Measurements from ENCODE around the gene UACA. TPM values are rescaled to one million over a fixed set of nuclear protein-coding genes. Genes with fewer than 3 reads are reported as not detected.

UACA gene
- total RNA-seq, 1 donor from 2014 or later = 264 TPM

DNA sequence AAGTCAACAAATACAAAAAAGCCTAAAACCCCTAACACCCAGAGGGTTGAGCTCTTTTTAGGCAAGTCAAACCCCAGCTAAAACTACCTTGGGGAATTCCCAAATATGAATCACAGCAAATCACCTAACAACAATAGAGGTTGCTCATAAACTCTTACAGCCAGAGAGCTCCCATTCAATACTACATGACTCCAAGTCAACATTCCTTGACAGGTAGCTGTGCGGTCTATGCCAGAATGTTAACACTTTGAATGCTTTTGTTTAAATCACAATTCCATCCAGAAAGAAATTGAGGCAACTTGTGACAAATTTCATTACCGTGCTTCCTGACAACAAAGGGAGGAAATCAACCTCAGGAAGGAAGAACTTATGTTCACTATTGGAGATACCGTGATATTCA is 7.5 kb upstream of the UACA start:
- Mint-ChIP-seq H3K27ac (ENCODE audit: unreplicated experiment) (no peak overlapping the region), H3K27me3 (ENCODE audit: unreplicated experiment) (no peaks in the 10 kb centered on the region), H3K4me1 (ENCODE audit: unreplicated experiment) (peaks cover 40% of the 10 kb centered on the region), H3K36me3 (ENCODE audit: unreplicated experiment) (no peaks in the 10 kb centered on the region), H3K9me3 (ENCODE audit: unreplicated experiment) (no peaks in the 10 kb centered on the region), H3K4me3 (ENCODE audit: unreplicated experiment) (no peak overlapping the region)
- DNase-seq (ENCODE audit: extremely low spot score, unreplicated experiment) = no peak
- no peak for TF ChIP-seq CTCF (IDR thresholded peaks at IDR 0.05)

- DNase-seq (ENCODE audit: extremely low spot score, unreplicated experiment) = no peak
- Mint-ChIP-seq H3K27me3 (ENCODE audit: unreplicated experiment) (no peaks in the 10 kb centered on the region), H3K9me3 (ENCODE audit: unreplicated experiment) (no peaks in the 10 kb centered on the region), H3K36me3 (ENCODE audit: unreplicated experiment) (no peaks in the 10 kb centered on the region), H3K4me3 (ENCODE audit: unreplicated experiment) (no peak overlapping the region), H3K4me1 (ENCODE audit: unreplicated experiment) (peaks cover 46% of the 10 kb centered on the region), H3K27ac (ENCODE audit: unreplicated experiment) (peak overlapping the region; percentile 64)
- no peak for TF ChIP-seq CTCF (IDR thresholded peaks at IDR 0.05)
Measured at GRCh38 chr15:70768257-70768883, 5.0 kb upstream of the UACA start.

DNA sequence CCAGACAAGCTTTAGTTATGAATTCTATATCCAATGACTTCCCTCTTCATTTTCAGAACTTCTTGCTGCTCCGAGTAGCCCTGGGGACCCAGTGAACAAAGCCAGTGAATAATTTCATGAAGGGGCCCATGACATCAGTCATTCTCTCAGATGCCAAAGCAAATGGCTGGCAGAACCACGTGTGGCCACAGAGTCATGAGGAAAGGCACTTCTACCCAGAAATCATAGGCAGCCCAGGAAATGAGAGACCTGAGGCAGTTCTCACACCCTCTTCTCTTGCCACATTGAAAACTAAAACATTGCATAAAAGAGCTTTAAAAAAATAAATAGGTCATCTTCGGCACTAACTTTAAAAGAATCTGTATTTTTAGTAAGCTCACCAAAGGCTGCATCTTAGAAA is 4.3 kb upstream of the UACA start:
- Mint-ChIP-seq H3K4me3 (ENCODE audit: unreplicated experiment) (no peak overlapping the region), H3K9me3 (ENCODE audit: unreplicated experiment) (no peaks in the 10 kb centered on the region), H3K27me3 (ENCODE audit: unreplicated experiment) (no peaks in the 10 kb centered on the region), H3K27ac (ENCODE audit: unreplicated experiment) (peak overlapping the region; percentile 64), H3K4me1 (ENCODE audit: unreplicated experiment) (peaks cover 43% of the 10 kb centered on the region), H3K36me3 (ENCODE audit: unreplicated experiment) (no peaks in the 10 kb centered on the region)
- no peak for DNase-seq (ENCODE audit: extremely low spot score, unreplicated experiment)
- no peak for TF ChIP-seq CTCF (IDR thresholded peaks at IDR 0.05)

DNA sequence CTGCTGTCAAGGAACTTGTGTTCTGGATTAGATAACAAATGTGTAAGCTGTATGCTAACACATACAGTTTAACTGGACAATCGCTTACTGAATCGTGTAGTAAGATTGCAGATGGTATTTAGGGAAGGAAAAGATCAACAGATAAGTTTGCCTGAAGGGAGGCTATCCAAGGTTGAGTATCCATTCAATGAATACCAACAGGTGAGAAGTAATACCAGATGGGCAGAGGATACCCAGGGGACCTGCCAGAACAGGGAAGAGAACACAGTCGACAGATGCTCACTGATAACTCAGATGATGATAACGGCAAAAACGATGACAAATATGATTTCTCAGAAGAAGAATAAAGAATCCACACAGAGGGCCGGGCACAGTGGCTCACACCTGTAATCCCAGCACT is 3.2 kb upstream of the UACA start:
- Mint-ChIP-seq H3K4me1 (ENCODE audit: unreplicated experiment) (peaks cover 43% of the 10 kb centered on the region), H3K4me3 (ENCODE audit: unreplicated experiment) (no peak overlapping the region), H3K27ac (ENCODE audit: unreplicated experiment) (peak overlapping the region; percentile 78), H3K9me3 (ENCODE audit: unreplicated experiment) (no peaks in the 10 kb centered on the region), H3K27me3 (ENCODE audit: unreplicated experiment) (no peaks in the 10 kb centered on the region), H3K36me3 (ENCODE audit: unreplicated experiment) (peaks cover 2% of the 10 kb centered on the region)
- DNase-seq (ENCODE audit: extremely low spot score, unreplicated experiment) = no peak
- TF ChIP-seq CTCF (IDR thresholded peaks at IDR 0.05) = no peak

DNA sequence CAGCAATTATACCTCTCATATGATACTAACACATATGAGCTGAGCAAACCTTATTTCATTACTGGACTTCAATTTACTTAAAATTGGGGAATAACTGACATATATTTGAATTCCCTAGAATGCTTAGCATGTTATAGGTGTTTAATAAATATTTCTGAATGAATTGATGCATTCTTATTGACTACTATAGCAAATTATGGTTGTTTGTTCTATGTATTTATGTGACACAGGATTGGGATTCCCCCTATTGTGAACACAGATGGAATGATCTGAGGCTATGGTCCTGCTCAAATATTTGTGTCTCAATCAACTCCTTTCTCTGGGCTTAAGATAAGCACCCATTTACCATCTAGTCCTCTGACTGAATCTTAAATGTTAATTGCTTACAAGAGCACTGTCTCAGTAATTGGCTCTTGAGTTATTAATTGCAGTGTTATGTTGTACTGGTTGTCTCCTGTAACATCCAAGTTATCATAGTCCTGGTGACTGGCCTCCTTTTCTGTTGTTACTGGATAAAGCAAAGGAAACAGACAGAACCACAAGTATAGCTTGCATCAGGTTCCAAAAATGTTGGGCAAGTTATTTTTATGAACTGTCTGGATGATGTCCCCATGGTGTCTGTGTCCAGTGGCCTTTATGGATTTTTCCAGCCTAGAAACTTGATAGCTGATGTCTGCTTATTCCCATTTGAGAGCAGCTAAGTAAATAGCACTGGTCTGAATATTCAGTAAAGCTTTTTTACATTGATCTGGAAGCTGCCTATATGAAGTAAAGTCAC is 2.3 kb upstream of the UACA start:
- no peaks in the 10 kb centered on the region for H3K27me3 Mint-ChIP-seq (ENCODE audit: unreplicated experiment)
- H3K4me3 Mint-ChIP-seq (ENCODE audit: unreplicated experiment) = peak overlapping the region; percentile 47
- peaks cover 51% of the 10 kb centered on the region for H3K4me1 Mint-ChIP-seq (ENCODE audit: unreplicated experiment)
- peaks cover 6% of the 10 kb centered on the region for H3K36me3 Mint-ChIP-seq (ENCODE audit: unreplicated experiment)
- peak overlapping the region; percentile 97 for H3K27ac Mint-ChIP-seq (ENCODE audit: unreplicated experiment)
- no peak for TF ChIP-seq CTCF (IDR thresholded peaks at IDR 0.05)
- H3K9me3 Mint-ChIP-seq (ENCODE audit: unreplicated experiment) = no peaks in the 10 kb centered on the region
- DNase-seq (ENCODE audit: extremely low spot score, unreplicated experiment) = no peak

Data from osteocyte (in vitro differentiated cells).